Ishikawa (cell line): ENCODE data around the gene CARD14.

Source experiments
- CEBPB ChIP-seq: IDR thresholded peaks from 2 replicates; pipeline ENCODE4 v1.6.1; 2012
- CREB1 ChIP-seq: IDR thresholded peaks from 2 replicates; pipeline ENCODE4 v1.6.1; 2012; ENCODE audit warnings: low read depth
- EGR1 ChIP-seq: IDR thresholded peaks from 2 replicates; pipeline ENCODE4 v1.6.1; 2012
- EP300 ChIP-seq: IDR thresholded peaks from 2 replicates; pipeline ENCODE4 v1.6.1; 2012; ENCODE audit warnings: borderline replicate concordance
- FOXM1 ChIP-seq: IDR thresholded peaks from 2 replicates; pipeline ENCODE4 v1.6.1; 2012; ENCODE audit warnings: low read depth, borderline replicate concordance
- MAX ChIP-seq: IDR thresholded peaks from 2 replicates; pipeline ENCODE4 v1.6.1; 2012
- NFIC ChIP-seq: IDR thresholded peaks from 2 replicates; pipeline ENCODE4 v1.6.1; 2012
- RAD21 ChIP-seq: IDR thresholded peaks from 2 replicates; pipeline ENCODE4 v1.6.1; 2012; ENCODE audit warnings: low read depth
- REST ChIP-seq: IDR thresholded peaks from 2 replicates; pipeline ENCODE4 v1.6.1; 2012; ENCODE audit warnings: low read depth, mild to moderate bottlenecking
- TAF1 ChIP-seq: IDR thresholded peaks from 2 replicates; pipeline ENCODE4 v1.6.1; 2012; ENCODE audit warnings: low read depth, mild to moderate bottlenecking
- TCF12 ChIP-seq: IDR thresholded peaks from 2 replicates; pipeline ENCODE4 v1.6.1; 2012; ENCODE audit warnings: low read depth
- TEAD4 ChIP-seq: IDR thresholded peaks from 2 replicates; pipeline ENCODE4 v1.6.1; 2012
- USF1 ChIP-seq: IDR thresholded peaks from 2 replicates; pipeline ENCODE4 v1.6.1; 2012
- YY1 ChIP-seq: IDR thresholded peaks from 2 replicates; pipeline ENCODE4 v1.6.1; 2012; ENCODE audit warnings: low read depth
- ZBTB7A ChIP-seq: IDR thresholded peaks from 2 replicates; pipeline ENCODE4 v1.6.1; 2012; ENCODE audit warnings: low read depth

The CARD14 gene

GRCh38 chr17:80214012-80214877, 44.4 kb downstream of the CARD14 start:
- TF ChIP-seq TAF1 = no peak
- TF ChIP-seq TEAD4 = no peak
- no peak for TF ChIP-seq REST
- TF ChIP-seq ZBTB7A = no peak
- no peak for TF ChIP-seq CEBPB
- no peak for TF ChIP-seq NFIC
- no peak for TF ChIP-seq MAX
- no peak for TF ChIP-seq RAD21
- no peak for TF ChIP-seq FOXM1
- no peak for TF ChIP-seq USF1

- TF ChIP-seq ZBTB7A = no peak
- TF ChIP-seq TCF12 = no peak
- TF ChIP-seq RAD21 = no peak
- no peak for TF ChIP-seq CREB1
- TF ChIP-seq TEAD4 = no peak
- TF ChIP-seq EGR1 = no peak
These were observed 45.0 kb downstream of the CARD14 start for GRCh38 chr17:80214878-80215210.

- TF ChIP-seq EGR1 (no peak), TAF1 (no peak), TCF12 (no peak), RAD21 (no peak), MAX (no peak), FOXM1 (no peak), YY1 (no peak), USF1 (no peak), EP300 (no peak), TEAD4 (no peak), REST (no peak), NFIC (no peak), CEBPB (no peak), ZBTB7A (no peak), CREB1 (no peak)
These were observed 46.9 kb downstream of the CARD14 start for GRCh38 chr17:80216473-80217456.

- TF ChIP-seq TCF12 = no peak
- no peak for TF ChIP-seq YY1
- no peak for TF ChIP-seq CREB1
- TF ChIP-seq USF1 = no peak
- no peak for TF ChIP-seq REST
- TF ChIP-seq MAX = no peak
- TF ChIP-seq TAF1 = no peak
- TF ChIP-seq NFIC = no peak
- no peak for TF ChIP-seq CEBPB
- no peak for TF ChIP-seq EGR1
- no peak for TF ChIP-seq EP300
- TF ChIP-seq FOXM1 = no peak
- no peak for TF ChIP-seq RAD21
- no peak for TF ChIP-seq ZBTB7A
- no peak for TF ChIP-seq TEAD4
These were observed 48.0 kb downstream of the CARD14 start for GRCh38 chr17:80217703-80218362.
